ENCODE measurements around the gene DCTN4.

DCTN4 gene

GRCh38 chr5:150676578-150676977, 82.2 kb downstream of the DCTN4 start:
- Histone ChIP-seq H3F3A (ENCODE audit: insufficient read depth) (no peaks in the 10 kb centered on the region), H2AFZ (ENCODE audit: low read depth, low read length, severe bottlenecking) (no peak overlapping the region), H3K36me3 (ENCODE audit: low read length) (no peaks in the 10 kb centered on the region), H3K27me3 (ENCODE audit: low read length) (no peaks in the 10 kb centered on the region), H3K4me2 (ENCODE audit: low read depth, low read length, poor library complexity, severe bottlenecking) (no peak overlapping the region), H3K9ac (ENCODE audit: low read length) (no peak overlapping the region), H3K79me2 (ENCODE audit: insufficient read depth, low read length) (no peaks in the 10 kb centered on the region), H4K20me1 (ENCODE audit: low read depth, low read length) (no peaks in the 10 kb centered on the region), H3K4me3 (ENCODE audit: insufficient read depth, low read length, poor library complexity, severe bottlenecking) (no peak overlapping the region), H3K9me3 (ENCODE audit: insufficient read depth, low read length) (no peaks in the 10 kb centered on the region), H3K27ac (ENCODE audit: low read depth, low read length) (no peak overlapping the region), H3K9me2 (replicated peaks; ENCODE audit: insufficient read depth, low read length) (no peaks in the 10 kb centered on the region)
- no peak for TF ChIP-seq EZH2phosphoT487 (conservative IDR thresholded peaks at IDR 0.05; ENCODE audit: low read length)
- no peak for TF ChIP-seq CTCF (IDR thresholded peaks at IDR 0.05; ENCODE audit: insufficient read depth, low read length, poor library complexity, severe bottlenecking)

- Histone ChIP-seq H3K27ac (ENCODE audit: low read depth, low read length) (no peak overlapping the region), H2AFZ (ENCODE audit: low read depth, low read length, severe bottlenecking) (no peak overlapping the region), H3K9me2 (replicated peaks; ENCODE audit: insufficient read depth, low read length) (no peaks in the 10 kb centered on the region), H3K9me3 (ENCODE audit: insufficient read depth, low read length) (no peaks in the 10 kb centered on the region), H3K9ac (ENCODE audit: low read length) (no peak overlapping the region), H3K79me2 (ENCODE audit: insufficient read depth, low read length) (no peaks in the 10 kb centered on the region), H3K27me3 (ENCODE audit: low read length) (no peaks in the 10 kb centered on the region), H3F3A (ENCODE audit: insufficient read depth) (no peaks in the 10 kb centered on the region), H3K4me3 (ENCODE audit: insufficient read depth, low read length, poor library complexity, severe bottlenecking) (no peak overlapping the region), H3K4me2 (ENCODE audit: low read depth, low read length, poor library complexity, severe bottlenecking) (no peak overlapping the region), H3K36me3 (ENCODE audit: low read length) (no peaks in the 10 kb centered on the region), H4K20me1 (ENCODE audit: low read depth, low read length) (no peaks in the 10 kb centered on the region)
- TF ChIP-seq CTCF (IDR thresholded peaks at IDR 0.05; ENCODE audit: insufficient read depth, low read length, poor library complexity, severe bottlenecking), result no peak
- TF ChIP-seq EZH2phosphoT487 (conservative IDR thresholded peaks at IDR 0.05; ENCODE audit: low read length), result no peak
These were observed 83.7 kb downstream of the DCTN4 start for GRCh38 chr5:150675069-150675468.

- Histone ChIP-seq H3K79me2 (ENCODE audit: insufficient read depth, low read length) (no peaks in the 10 kb centered on the region), H3K9ac (ENCODE audit: low read length) (no peak overlapping the region), H3K4me3 (ENCODE audit: insufficient read depth, low read length, poor library complexity, severe bottlenecking) (no peak overlapping the region), H2AFZ (ENCODE audit: low read depth, low read length, severe bottlenecking) (no peak overlapping the region), H3K27ac (ENCODE audit: low read depth, low read length) (no peak overlapping the region), H3K9me3 (ENCODE audit: insufficient read depth, low read length) (no peaks in the 10 kb centered on the region), H3F3A (ENCODE audit: insufficient read depth) (no peaks in the 10 kb centered on the region), H3K36me3 (ENCODE audit: low read length) (no peaks in the 10 kb centered on the region), H3K9me2 (replicated peaks; ENCODE audit: insufficient read depth, low read length) (no peaks in the 10 kb centered on the region), H3K4me2 (ENCODE audit: low read depth, low read length, poor library complexity, severe bottlenecking) (no peak overlapping the region), H3K27me3 (ENCODE audit: low read length) (no peaks in the 10 kb centered on the region), H4K20me1 (ENCODE audit: low read depth, low read length) (no peaks in the 10 kb centered on the region)
- TF ChIP-seq EZH2phosphoT487 (conservative IDR thresholded peaks at IDR 0.05; ENCODE audit: low read length), result no peak
- no peak for TF ChIP-seq CTCF (IDR thresholded peaks at IDR 0.05; ENCODE audit: insufficient read depth, low read length, poor library complexity, severe bottlenecking)
These were observed 84.4 kb downstream of the DCTN4 start for GRCh38 chr5:150674341-150674821.

Measured in SU-DHL-6 (cell line).